Adrenal gland (tissue), 12 donors: ENCODE results near the gene CCDC57. TPM values are rescaled to one million over a fixed set of nuclear protein-coding genes. Genes with fewer than 3 reads are reported as not detected.

Experiments used
- DNase-seq, 7 donors: peaks; one replicate each; pipeline ENCODE4 v3.0.0-alpha.2; 2019 to 2020
- H3K27ac ChIP-seq, 5 donors: fragments of 200-600 bp; sonication (generic) in 4 of 5; 1 replicate in 3 of 5; 2 replicates in 2 of 5; pipeline versions ENCODE4 v1.5.1 to v1.8.0; 2016 to 2020; ENCODE audit warnings: mild to moderate bottlenecking in 1 of 5
- H3K27me3 ChIP-seq: fragments of 200-600 bp; 2 replicates; pipeline ENCODE4 v1.8.0; 2021
- H3K36me3 ChIP-seq, 2 donors: fragments of 200-600 bp; replicated peaks in 1 of 2; 1 replicate in 1 of 2; 2 replicates in 1 of 2; pipeline versions ENCODE4 v1.5.1 to v1.8.0; 2018 to 2022
- H3K4me1 ChIP-seq, 2 donors: fragments of 200-600 bp; replicated peaks in 1 of 2; 1 replicate in 1 of 2; 2 replicates in 1 of 2; pipeline versions ENCODE4 v1.5.1 to v1.8.0; 2018 to 2021
- H3K4me3 ChIP-seq, 4 donors: fragments of 200-600 bp; sonication (generic) in 3 of 4; one replicate each; pipeline ENCODE4 v1.5.1; 2016 to 2018
- H3K9me3 ChIP-seq, 3 donors: fragments of 200-600 bp; sonication (generic) in 1 of 3; replicated peaks in 1 of 3; 1 replicate in 2 of 3; 2 replicates in 1 of 3; pipeline versions ENCODE4 v1.5.1 to v1.8.0; 2016 to 2021
- CTCF ChIP-seq, 6 experiments: fragments of 450-650 bp in 4 of 6; fragments of 200-600 bp in 2 of 6; sonication (generic) in 1 of 6; IDR thresholded peaks; 1 replicate in 5 of 6; 2 replicates in 1 of 6; pipeline versions ENCODE4 v1.5.1 to v1.8.0; 2016 to 2021; ENCODE audit warnings: antibody characterized with exemption in 6 of 6, mild to moderate bottlenecking in 2 of 6, moderate library complexity in 1 of 6
- POLR2A ChIP-seq, 2 donors: fragments of 450-650 bp; IDR thresholded peaks; one replicate each; pipeline ENCODE4 v1.6.1; 2017; ENCODE audit warnings: antibody characterized with exemption in 2 of 2, mild to moderate bottlenecking in 2 of 2, moderate library complexity in 1 of 2
- WGBS, 4 donors: extraction: QIAGEN DNeasy Blood & Tissue Kit in 2 of 4; methylation state at CpG; one replicate each; pipeline versions ENCODE4 v1.1.5 to v1.1.7; 2013 to 2017; 5-methylcytosine and 5-hydroxymethylcytosine counted together
- intact Hi-C, 2 donors: fragments of 100-400 bp; cut with DNase I; formaldehyde crosslinking; loops; one replicate each; pipeline versions ENCODE4 v1.14.1 to v1.15.0; 2022 to 2023
- polyA plus RNA-seq, 3 donors: library from polyadenylated mRNA; stranded (reverse); fragments of 200-250 nt in 2 of 3; fragments of 350-450 nt in 1 of 3; fragmentation: Illumina TruSeq in 1 of 3; extraction: RNeasy Lipid Tissue Mini Kit (QIAGEN cat#74804) in 1 of 3; gene quantifications; one replicate each; pipeline ENCODE4 v1.2.3, GENCODE V29; 2013 to 2014
- total RNA-seq, 9 donors: library from RNA; depleted of rRNA in 4 of 9; stranded (reverse); fragments of >200 nt in 4 of 9; fragments of 120-200 nt in 1 of 9; fragmentation: NEBNext Ultra II Directional in 1 of 9; extraction: Animal tissue kit (Norgen Biotek cat#: 25700) in 1 of 9; gene quantifications; one replicate each; pipeline versions ENCODE4 v1.1.0 to v1.2.4, GENCODE V29; 2013 to 2023
- donor health status: healthy with polysubstance abuse.
- donor health status: Bipolar disorder and iron deficiency.
- donor health status: DM: yes; HTN: yes; CAD: no.
- donor health status: DM: no; HTN: no; CAD: no.
- donor health status: DM: no; HTN: no; CAD: no.
- donor health status: DM: yes; HTN: yes; CAD: no.

Gene CCDC57
- total and polyA plus RNA-seq, 12 donors: 7.1 to 275 (median 28.8) TPM

- DNase-seq: peak in 1 of 7 donors; percentile 48
- TF ChIP-seq POLR2A (IDR thresholded peaks at IDR 0.05) (no peak), CTCF (IDR thresholded peaks at IDR 0.05) (no peak)
- peak overlapping the region; percentile 55 to 91 (median 88) for H3K27ac ChIP-seq
- H3K4me1 ChIP-seq: peaks cover 54 to 74% of the 10 kb centered on the region in 2 donors
- H3K9me3 ChIP-seq: no peaks in the 10 kb centered on the region
- intact Hi-C loops: no loop called here
- peaks cover 0 to 42% of the 10 kb centered on the region in 2 donors for H3K36me3 ChIP-seq
- WGBS, 4 donors: 50 to 71% (median 58%) methylated on average over 12 to 20 of the region's 20 CpGs
- no peak overlapping the region for H3K4me3 ChIP-seq
- no peaks in the 10 kb centered on the region for H3K27me3 ChIP-seq
Measured at GRCh38 chr17:82240506-82241182, 28.0 kb upstream of the CCDC57 start.

GRCh38 chr17:82239926-82240505 is 27.4 kb upstream of the CCDC57 start:
- peak in 6 of 7 donors; percentile 67 to 93 (median 88) for DNase-seq
- Histone ChIP-seq H3K36me3 (peaks cover 0 to 36% of the 10 kb centered on the region in 2 donors), H3K9me3 (no peaks in the 10 kb centered on the region), H3K4me3 (no peak overlapping the region), H3K27me3 (no peaks in the 10 kb centered on the region), H3K4me1 (peaks cover 54 to 74% of the 10 kb centered on the region in 2 donors), H3K27ac (peak overlapping the region; percentile 55 to 91 (median 88))
- TF ChIP-seq CTCF (IDR thresholded peaks at IDR 0.05): peak in 1 of 6 experiments; percentile 12
- TF ChIP-seq POLR2A (IDR thresholded peaks at IDR 0.05): peak in 1 of 2 donors; percentile 56
- WGBS, 4 donors: 33 to 48% (median 43%) methylated on average over 7 to 22 of the region's 22 CpGs
- intact Hi-C loops: loop anchor here (2.0 to 5.0 kb wide), 2 partner anchors 81 to 82 kb away; no protein-coding TSS in a partner anchor

- peak in 2 of 7 donors; percentile 27 to 38 for DNase-seq
- Histone ChIP-seq H3K27ac (peak overlapping the region in 4 of 5 donors; percentile 45 to 91 (median 88)), H3K9me3 (no peaks in the 10 kb centered on the region), H3K4me3 (no peak overlapping the region), H3K27me3 (no peaks in the 10 kb centered on the region), H3K4me1 (peaks cover 54 to 74% of the 10 kb centered on the region in 2 donors), H3K36me3 (peaks cover 0 to 31% of the 10 kb centered on the region in 2 donors)
- intact Hi-C loops: loop anchor here (2.0 to 5.0 kb wide), 2 partner anchors 81 to 83 kb away; no protein-coding TSS in a partner anchor
- TF ChIP-seq POLR2A (IDR thresholded peaks at IDR 0.05) (no peak), CTCF (IDR thresholded peaks at IDR 0.05) (no peak)
- WGBS, 4 donors: 68 to 81% (median 70%) methylated on average over 5 to 17 of the region's 17 CpGs
Measured at GRCh38 chr17:82239401-82239925, 26.8 kb upstream of the CCDC57 start.
